GM12878 (cell line): ENCODE data around the gene ERVW-1.

ENCODE experiments used
- CHD2 ChIP-seq: IDR thresholded peaks from 2 replicates; pipeline ENCODE4 v1.6.1; 2011; ENCODE audit warnings: low read depth, low read length, improper control_type of control experiment, borderline replicate concordance
- FOXK2 ChIP-seq: fragments of 450-650 bp; IDR thresholded peaks from 2 replicates; pipeline ENCODE4 v1.6.1; 2017; ENCODE audit warnings: mild to moderate bottlenecking, moderate library complexity
- RAD21 ChIP-seq: IDR thresholded peaks from 2 replicates; pipeline ENCODE4 v1.6.1; 2011; ENCODE audit warnings: mild to moderate bottlenecking, low read depth, low read length, moderate library complexity; ENCODE audit not compliant: insufficient read depth
- ZZZ3 ChIP-seq: IDR thresholded peaks from 2 replicates; pipeline ENCODE4 v1.6.1; 2011; ENCODE audit warnings: low read depth; ENCODE audit not compliant: control insufficient read depth, insufficient read length
- TF ChIP-seq, protein P1 (sequence below): IDR thresholded peaks from 2 replicates; pipeline ENCODE4 v1.6.1; 2011; ENCODE audit warnings: borderline replicate concordance, low read depth, mild to moderate bottlenecking, moderate library complexity, low read length; ENCODE audit not compliant: insufficient read depth, poor library complexity, severe bottlenecking
- TF ChIP-seq, protein P2 (sequence below): IDR thresholded peaks from 2 replicates; pipeline ENCODE4 v1.6.1; 2012; ENCODE audit warnings: mild to moderate bottlenecking, low read depth, low read length

DNA sequence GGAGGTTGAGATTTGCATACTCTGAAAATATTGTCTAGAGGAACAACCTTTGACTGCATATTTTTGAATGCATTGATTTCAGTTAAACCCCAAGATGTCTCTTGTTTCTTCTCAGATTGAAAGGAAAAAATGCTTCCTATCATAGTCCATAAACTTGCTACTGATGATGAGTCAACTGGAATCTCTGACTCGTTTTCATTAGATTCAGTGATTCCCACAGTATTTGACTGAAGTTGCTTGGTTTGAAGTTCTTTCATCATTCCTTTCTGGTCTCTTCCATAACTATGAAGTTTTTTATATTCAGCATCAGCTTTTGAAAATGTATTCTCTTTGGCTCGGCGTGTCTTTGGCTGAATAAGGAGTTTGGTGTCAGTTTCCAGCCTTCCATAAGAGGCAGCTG lies 39.9 kb upstream of the ERVW-1 start:
- no peak for TF ChIP-seq CHD2
- no peak for TF ChIP-seq ZZZ3
- no peak for TF ChIP-seq RAD21
- TF ChIP-seq, protein P1, sequence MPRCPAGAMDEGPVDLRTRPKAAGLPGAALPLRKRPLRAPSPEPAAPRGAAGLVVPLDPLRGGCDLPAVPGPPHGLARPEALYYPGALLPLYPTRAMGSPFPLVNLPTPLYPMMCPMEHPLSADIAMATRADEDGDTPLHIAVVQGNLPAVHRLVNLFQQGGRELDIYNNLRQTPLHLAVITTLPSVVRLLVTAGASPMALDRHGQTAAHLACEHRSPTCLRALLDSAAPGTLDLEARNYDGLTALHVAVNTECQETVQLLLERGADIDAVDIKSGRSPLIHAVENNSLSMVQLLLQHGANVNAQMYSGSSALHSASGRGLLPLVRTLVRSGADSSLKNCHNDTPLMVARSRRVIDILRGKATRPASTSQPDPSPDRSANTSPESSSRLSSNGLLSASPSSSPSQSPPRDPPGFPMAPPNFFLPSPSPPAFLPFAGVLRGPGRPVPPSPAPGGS, result no peak
- TF ChIP-seq FOXK2, result no peak
- TF ChIP-seq, protein P2, sequence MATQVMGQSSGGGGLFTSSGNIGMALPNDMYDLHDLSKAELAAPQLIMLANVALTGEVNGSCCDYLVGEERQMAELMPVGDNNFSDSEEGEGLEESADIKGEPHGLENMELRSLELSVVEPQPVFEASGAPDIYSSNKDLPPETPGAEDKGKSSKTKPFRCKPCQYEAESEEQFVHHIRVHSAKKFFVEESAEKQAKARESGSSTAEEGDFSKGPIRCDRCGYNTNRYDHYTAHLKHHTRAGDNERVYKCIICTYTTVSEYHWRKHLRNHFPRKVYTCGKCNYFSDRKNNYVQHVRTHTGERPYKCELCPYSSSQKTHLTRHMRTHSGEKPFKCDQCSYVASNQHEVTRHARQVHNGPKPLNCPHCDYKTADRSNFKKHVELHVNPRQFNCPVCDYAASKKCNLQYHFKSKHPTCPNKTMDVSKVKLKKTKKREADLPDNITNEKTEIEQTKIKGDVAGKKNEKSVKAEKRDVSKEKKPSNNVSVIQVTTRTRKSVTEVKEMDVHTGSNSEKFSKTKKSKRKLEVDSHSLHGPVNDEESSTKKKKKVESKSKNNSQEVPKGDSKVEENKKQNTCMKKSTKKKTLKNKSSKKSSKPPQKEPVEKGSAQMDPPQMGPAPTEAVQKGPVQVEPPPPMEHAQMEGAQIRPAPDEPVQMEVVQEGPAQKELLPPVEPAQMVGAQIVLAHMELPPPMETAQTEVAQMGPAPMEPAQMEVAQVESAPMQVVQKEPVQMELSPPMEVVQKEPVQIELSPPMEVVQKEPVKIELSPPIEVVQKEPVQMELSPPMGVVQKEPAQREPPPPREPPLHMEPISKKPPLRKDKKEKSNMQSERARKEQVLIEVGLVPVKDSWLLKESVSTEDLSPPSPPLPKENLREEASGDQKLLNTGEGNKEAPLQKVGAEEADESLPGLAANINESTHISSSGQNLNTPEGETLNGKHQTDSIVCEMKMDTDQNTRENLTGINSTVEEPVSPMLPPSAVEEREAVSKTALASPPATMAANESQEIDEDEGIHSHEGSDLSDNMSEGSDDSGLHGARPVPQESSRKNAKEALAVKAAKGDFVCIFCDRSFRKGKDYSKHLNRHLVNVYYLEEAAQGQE, result no peak
